HCT116 (cell line): Measurements from ENCODE around the gene DOP1B. TPM values are rescaled to one million over a fixed set of nuclear protein-coding genes. Genes with fewer than 3 reads are reported as not detected.

Experiments used
- ATAC-seq: fragments of 200-7000 bp; cut with Tn5 transposase; 2 replicates; pipeline ENCODE4 v1.9.1; 2020; ENCODE audit warnings: mild to moderate bottlenecking, moderate library complexity
- Bru-seq: library from RNA; stranded (reverse); fragments of 400-500 nt; gene quantifications from one replicate; lab custom pipeline; 2021; lab: Mats Ljungman, UMichigan
- BruChase-seq, 2 experiments: library from RNA; stranded (reverse); fragments of 400-500 nt; gene quantifications; one replicate each; lab custom pipeline; 2021; lab: Mats Ljungman, UMichigan
- BruUV-seq: library from RNA; stranded (reverse); fragments of 400-500 nt; replicated peaks from 2 replicates; lab custom pipeline; 2021; lab: Mats Ljungman, UMichigan
- CTCF ChIA-PET: fragments of 300-600 bp; sonication (Branson Sonifier 250); formaldehyde crosslinking; loops from one replicate; lab custom pipeline; 2021; ENCODE audit warnings: antibody characterized with exemption; lab: Charles Lee
- POLR2A ChIA-PET: fragments of 300-600, 350-600 bp; sonication (Branson Sonifier 250); formaldehyde crosslinking; loops from one replicate; lab custom pipeline; 2021; ENCODE audit warnings: antibody characterized with exemption; lab: Charles Lee
- RAD21 ChIA-PET, 2 experiments: fragments of 300-600 bp; sonication (Branson Sonifier 250); formaldehyde crosslinking; loops; one replicate each; lab custom pipeline; 2023; ENCODE audit warnings: low total read pairs in 2 of 2; ENCODE audit not compliant: uncharacterized antibody in 2 of 2, unreplicated experiment in 2 of 2, low non-redundant PET in 1 of 2; lab: Charles Lee
- DNase-seq: peaks from one replicate; pipeline ENCODE4 v3.0.0-alpha.2; 2010; ENCODE audit warnings: low read depth, low spot score
- H2AFZ ChIP-seq: fragments of 200-600 bp; shearing (Covaris generic), sonication (generic); 2 replicates; pipeline ENCODE4 v1.6.1; 2017; ENCODE audit warnings: low read depth, mixed run types, mixed read lengths, antibody characterized with exemption, low read length; ENCODE audit not compliant: poor library complexity, severe bottlenecking
- H3K27ac ChIP-seq: 2 replicates; pipeline ENCODE4 v1.5.1; 2012; ENCODE audit warnings: low read depth, low read length
- H3K27me3 ChIP-seq: fragments of 200-600 bp; sonication (generic); 2 replicates; pipeline ENCODE4 v1.6.1; 2016; ENCODE audit warnings: mixed run types, low read length, mixed read lengths; ENCODE audit not compliant: insufficient read depth
- H3K36me3 ChIP-seq, 2 experiments: fragments of 200-500 bp in 1 of 2; fragments of 200-600 bp in 1 of 2; sonication (Bioruptor generic) in 1 of 2; sonication (generic) in 1 of 2; 2 replicates each; pipeline versions ENCODE4 v1.5.1 to v1.6.1; 2014 to 2016; ENCODE audit warnings: low read length in 2 of 2, inconsistent platforms in 1 of 2, mixed read lengths in 1 of 2, mixed run types in 1 of 2; ENCODE audit not compliant: insufficient read depth in 2 of 2, control insufficient read depth in 1 of 2
- H3K4me1 ChIP-seq, 2 experiments: fragments of 200-600 bp in 1 of 2; sonication (generic) in 1 of 2; 2 replicates each; pipeline versions ENCODE4 v1.5.1 to v1.6.1; 2012 to 2017; ENCODE audit warnings: low read length in 2 of 2, inconsistent platforms in 1 of 2, mild to moderate bottlenecking in 1 of 2, mixed read lengths in 1 of 2, mixed run types in 1 of 2, moderate library complexity in 1 of 2; ENCODE audit not compliant: insufficient read depth in 2 of 2, control insufficient read depth in 1 of 2
- H3K4me2 ChIP-seq: fragments of 200-600 bp; sonication (generic); 2 replicates; pipeline ENCODE4 v1.6.1; 2017; ENCODE audit warnings: mixed run types, low read length, mixed read lengths
- H3K4me3 ChIP-seq, 2 experiments: fragments of 200-600 bp in 1 of 2; sonication (generic) in 1 of 2; replicated peaks in 1 of 2; 2 replicates each; pipeline ENCODE4 v1.5.1; 2011 to 2016; ENCODE audit warnings: low read length in 2 of 2, control low read depth in 1 of 2, low read depth in 1 of 2, mild to moderate bottlenecking in 1 of 2, mixed read lengths in 1 of 2, mixed run types in 1 of 2
- H3K79me2 ChIP-seq: fragments of 200-600 bp; sonication (generic); 2 replicates; pipeline ENCODE4 v1.6.1; 2017; ENCODE audit warnings: mild to moderate bottlenecking, mixed run types, low read length, moderate library complexity, mixed read lengths; ENCODE audit not compliant: insufficient read depth
- H3K9ac ChIP-seq: fragments of 200-600 bp; sonication (generic); 2 replicates; pipeline ENCODE4 v1.6.1; 2016; ENCODE audit warnings: low read length, mixed read lengths
- H3K9me2 ChIP-seq: fragments of 200-600 bp; sonication (generic), shearing (Covaris generic); 2 replicates; pipeline ENCODE4 v1.6.1; 2017; ENCODE audit warnings: mixed run types, mild to moderate bottlenecking, moderate library complexity; ENCODE audit not compliant: insufficient read depth
- H3K9me3 ChIP-seq, 2 experiments: fragments of 200-500 bp in 1 of 2; fragments of 200-600 bp in 1 of 2; sonication (Bioruptor generic) in 1 of 2; sonication (generic) in 1 of 2; 2 replicates each; pipeline ENCODE4 v1.6.1; 2014 to 2017; ENCODE audit warnings: low read length in 2 of 2, mixed read lengths in 2 of 2, inconsistent platforms in 1 of 2, low read depth in 1 of 2, mild to moderate bottlenecking in 1 of 2, mixed run types in 1 of 2, moderate library complexity in 1 of 2; ENCODE audit not compliant: control insufficient read depth in 1 of 2, insufficient read depth in 1 of 2
- H4K20me1 ChIP-seq: fragments of 200-600 bp; sonication (generic), shearing (Covaris generic); 2 replicates; pipeline ENCODE4 v1.6.1; 2017; ENCODE audit warnings: mixed run types, mild to moderate bottlenecking, moderate library complexity; ENCODE audit not compliant: insufficient read depth
- POLR2A ChIP-seq: IDR thresholded peaks from 2 replicates; pipeline ENCODE4 v1.7.0; 2011; ENCODE audit warnings: borderline replicate concordance; ENCODE audit not compliant: insufficient read depth, insufficient read length; ENCODE audit errors: extremely low read depth
- POLR2AphosphoS5 ChIP-seq: IDR thresholded peaks from 2 replicates; pipeline ENCODE4 v1.6.1; 2011; ENCODE audit warnings: mild to moderate bottlenecking, low read depth, low read length, moderate library complexity
- ZFX ChIP-seq: fragments of 450-650 bp; IDR thresholded peaks from 2 replicates; pipeline ENCODE4 v1.6.1; 2017
- intact Hi-C: fragments of 100-400 bp; cut with micrococcal nuclease; formaldehyde crosslinking; loops from 2 replicates; pipeline ENCODE4 v1.10.0; 2022
- long read RNA-seq: library from polyadenylated mRNA; unstranded; transcript quantifications from one replicate; pipeline ENCODE4 v2.0.0, GENCODE V29; 2021; ENCODE audit not compliant: unreplicated experiment
- polyA plus RNA-seq: library from polyadenylated mRNA; unstranded; fragments of >200 nt; gene quantifications from 2 replicates; pipeline ENCODE4 v1.2.1, GENCODE V29; 2012; ENCODE audit warnings: missing spikeins
- total RNA-seq: library from RNA; stranded (reverse); gene quantifications from one replicate; pipeline ENCODE4 v1.2.1, GENCODE V29; 2021; ENCODE audit not compliant: unreplicated experiment
- TF ChIP-seq, protein P1 (sequence below): IDR thresholded peaks from 2 replicates; pipeline ENCODE4 v1.6.1; 2012; ENCODE audit warnings: low read depth

The DOP1B gene, protein sequence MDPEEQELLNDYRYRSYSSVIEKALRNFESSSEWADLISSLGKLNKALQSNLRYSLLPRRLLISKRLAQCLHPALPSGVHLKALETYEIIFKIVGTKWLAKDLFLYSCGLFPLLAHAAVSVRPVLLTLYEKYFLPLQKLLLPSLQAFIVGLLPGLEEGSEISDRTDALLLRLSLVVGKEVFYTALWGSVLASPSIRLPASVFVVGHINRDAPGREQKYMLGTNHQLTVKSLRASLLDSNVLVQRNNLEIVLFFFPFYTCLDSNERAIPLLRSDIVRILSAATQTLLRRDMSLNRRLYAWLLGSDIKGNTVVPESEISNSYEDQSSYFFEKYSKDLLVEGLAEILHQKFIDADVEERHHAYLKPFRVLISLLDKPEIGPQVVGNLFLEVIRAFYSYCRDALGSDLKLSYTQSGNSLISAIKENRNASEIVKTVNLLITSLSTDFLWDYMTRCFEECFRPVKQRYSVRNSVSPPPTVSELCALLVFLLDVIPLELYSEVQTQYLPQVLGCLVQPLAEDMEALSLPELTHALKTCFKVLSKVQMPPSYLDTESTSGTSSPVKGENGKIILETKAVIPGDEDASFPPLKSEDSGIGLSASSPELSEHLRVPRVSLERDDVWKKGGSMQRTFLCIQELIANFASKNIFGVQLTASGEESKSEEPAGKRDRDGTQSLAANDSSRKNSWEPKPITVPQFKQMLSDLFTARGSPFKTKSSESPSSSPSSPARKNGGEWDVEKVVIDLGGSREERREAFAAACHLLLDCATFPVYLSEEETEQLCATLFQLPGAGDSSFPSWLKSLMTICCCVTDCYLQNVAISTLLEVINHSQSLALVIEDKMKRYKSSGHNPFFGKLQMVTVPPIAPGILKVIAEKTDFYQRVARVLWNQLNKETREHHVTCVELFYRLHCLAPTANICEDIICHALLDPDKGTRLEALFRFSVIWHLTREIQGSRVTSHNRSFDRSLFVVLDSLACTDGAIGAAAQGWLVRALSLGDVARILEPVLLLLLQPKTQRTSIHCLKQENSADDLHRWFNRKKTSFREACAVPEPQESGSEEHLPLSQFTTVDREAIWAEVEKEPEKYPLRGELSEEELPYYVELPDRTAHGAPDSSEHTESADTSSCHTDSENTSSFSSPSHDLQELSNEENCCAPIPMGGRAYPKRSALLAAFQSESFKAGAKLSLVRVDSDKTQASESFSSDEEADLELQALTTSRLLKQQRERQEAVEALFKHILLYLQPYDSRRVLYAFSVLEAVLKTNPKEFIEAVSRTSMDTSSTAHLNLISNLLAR (N-terminal part only)
- 15.4 TPM for total RNA-seq
- polyA plus RNA-seq: 6.7 and 9.4 TPM in 2 replicates
- percentile 55 among the genes with signal in this experiment for Bru-seq, nascent RNA
- BruChase-seq, experiment 1, labeled RNA remaining after a 6-hour chase: percentile 61 among the genes with signal in this experiment
- BruChase-seq, experiment 2, labeled RNA remaining after a 2-hour chase: percentile 53 among the genes with signal in this experiment
- long read RNA-seq, partial matches to known transcripts: 8 of 12 reads
- long read RNA-seq, other reads (novel, unspliced or antisense): 4 of 12 reads

DNA sequence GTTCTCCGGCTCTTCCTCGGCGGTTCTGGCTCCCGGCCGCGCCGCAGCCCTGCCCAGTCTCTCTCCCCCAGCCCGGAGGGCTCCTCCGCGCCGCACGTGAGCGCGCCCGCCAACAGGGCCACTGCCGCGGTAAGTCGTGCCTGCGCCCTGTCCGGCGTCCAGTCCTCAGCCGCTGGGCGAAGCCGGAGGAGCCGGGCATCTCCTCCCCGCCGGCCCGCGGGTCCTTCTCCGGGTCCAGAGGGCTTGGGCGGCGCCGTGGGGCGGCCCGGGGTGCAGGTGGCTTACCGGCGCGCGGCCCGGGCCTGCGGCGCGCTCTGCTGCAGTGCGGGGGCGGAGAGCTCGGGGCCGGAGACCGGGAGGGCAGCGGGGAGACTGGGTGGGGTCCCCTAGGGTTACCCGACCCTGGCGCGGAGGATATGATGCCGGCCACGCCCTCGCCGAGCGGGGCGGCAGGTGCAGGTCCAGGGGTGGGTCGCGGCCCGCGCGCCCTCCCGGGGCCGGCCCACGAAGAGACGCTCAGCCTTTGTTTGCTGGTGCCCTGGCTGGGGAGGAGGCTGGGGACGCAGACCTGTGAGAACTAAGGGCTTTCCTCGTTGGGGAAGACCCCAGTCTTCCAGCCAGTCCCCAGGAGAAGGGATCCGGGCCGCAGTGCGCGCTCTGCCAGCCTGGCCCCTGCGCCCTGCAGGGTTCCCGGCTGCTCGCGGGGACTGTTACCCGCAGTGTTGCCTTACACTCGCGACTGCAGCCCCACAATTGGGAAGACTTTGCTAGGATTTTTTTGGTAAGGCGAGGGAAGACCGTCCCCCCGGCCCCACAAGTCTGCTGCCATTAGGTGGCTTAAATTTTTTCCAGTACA lies at the start of gene DOP1B:
Gene DOP1B (plus strand): TSS at position 10 of the 856 bp plus-strand sequence. CDS start 7,910 bp downstream, outside the sequence.
- intact Hi-C loops: loop anchor here (1.0 to 5.0 kb wide), 2 partner anchors 53 to 230 kb away; partner anchors contain the start of gene CHAF1B
- Histone ChIP-seq H3K4me2 (peak within 1 kb of the TSS; percentile 98), H3K4me3 (peak within 1 kb of the TSS; percentile 68 to 72), H3K9ac (peak within 1 kb of the TSS; percentile 76), H3K9me2 (no peaks in the 10 kb centered on the region), H4K20me1 (no peaks in the 10 kb centered on the region), H3K27ac (peak within 1 kb of the TSS; percentile 81), H2AFZ (peak within 1 kb of the TSS; percentile 77), H3K27me3 (no peaks in the 10 kb centered on the region), H3K4me1 (peaks cover 13 to 26% of the 10 kb centered on the region in 2 experiments), H3K36me3 (no peaks in the 10 kb centered on the region), H3K9me3 (no peaks in the 10 kb centered on the region), H3K79me2 (peaks cover 6% of the 10 kb centered on the region)
- no TSS peak for BruUV-seq
- TF ChIP-seq POLR2AphosphoS5: peak; percentile 68
- TF ChIP-seq ZFX: peak; percentile 56; the same call in 1 of the 2 replicates
- TF ChIP-seq, protein P1, sequence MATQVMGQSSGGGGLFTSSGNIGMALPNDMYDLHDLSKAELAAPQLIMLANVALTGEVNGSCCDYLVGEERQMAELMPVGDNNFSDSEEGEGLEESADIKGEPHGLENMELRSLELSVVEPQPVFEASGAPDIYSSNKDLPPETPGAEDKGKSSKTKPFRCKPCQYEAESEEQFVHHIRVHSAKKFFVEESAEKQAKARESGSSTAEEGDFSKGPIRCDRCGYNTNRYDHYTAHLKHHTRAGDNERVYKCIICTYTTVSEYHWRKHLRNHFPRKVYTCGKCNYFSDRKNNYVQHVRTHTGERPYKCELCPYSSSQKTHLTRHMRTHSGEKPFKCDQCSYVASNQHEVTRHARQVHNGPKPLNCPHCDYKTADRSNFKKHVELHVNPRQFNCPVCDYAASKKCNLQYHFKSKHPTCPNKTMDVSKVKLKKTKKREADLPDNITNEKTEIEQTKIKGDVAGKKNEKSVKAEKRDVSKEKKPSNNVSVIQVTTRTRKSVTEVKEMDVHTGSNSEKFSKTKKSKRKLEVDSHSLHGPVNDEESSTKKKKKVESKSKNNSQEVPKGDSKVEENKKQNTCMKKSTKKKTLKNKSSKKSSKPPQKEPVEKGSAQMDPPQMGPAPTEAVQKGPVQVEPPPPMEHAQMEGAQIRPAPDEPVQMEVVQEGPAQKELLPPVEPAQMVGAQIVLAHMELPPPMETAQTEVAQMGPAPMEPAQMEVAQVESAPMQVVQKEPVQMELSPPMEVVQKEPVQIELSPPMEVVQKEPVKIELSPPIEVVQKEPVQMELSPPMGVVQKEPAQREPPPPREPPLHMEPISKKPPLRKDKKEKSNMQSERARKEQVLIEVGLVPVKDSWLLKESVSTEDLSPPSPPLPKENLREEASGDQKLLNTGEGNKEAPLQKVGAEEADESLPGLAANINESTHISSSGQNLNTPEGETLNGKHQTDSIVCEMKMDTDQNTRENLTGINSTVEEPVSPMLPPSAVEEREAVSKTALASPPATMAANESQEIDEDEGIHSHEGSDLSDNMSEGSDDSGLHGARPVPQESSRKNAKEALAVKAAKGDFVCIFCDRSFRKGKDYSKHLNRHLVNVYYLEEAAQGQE: no peak
- peak; percentile 27 for TF ChIP-seq POLR2A
- RAD21 ChIA-PET: no interaction called here
- POLR2A ChIA-PET: no interaction called here
- no peak for DNase-seq
- ATAC-seq: peak; percentile 27
- CTCF ChIA-PET: no interaction called here
